GM20000 (cell line): ENCODE results near the gene ZBTB7B.

Experiments
- DNase-seq: peaks from one replicate; pipeline ENCODE4 v3.0.0; 2012; ENCODE audit warnings: low spot score
- CTCF ChIP-seq: IDR thresholded peaks from 2 replicates; pipeline ENCODE4 v1.5.1; 2012; ENCODE audit warnings: mild to moderate bottlenecking, control low read depth; ENCODE audit errors: extremely low read depth, missing control alignments

ZBTB7B gene

GRCh38 chr1:155052439-155053395 lies 50.1 kb downstream of the ZBTB7B start:
- TF ChIP-seq CTCF = peak; percentile 42
- peak; percentile 64 for DNase-seq

- DNase-seq = no peak
- TF ChIP-seq CTCF = no peak
These were observed 51.0 kb downstream of the ZBTB7B start for GRCh38 chr1:155053531-155054105.

GRCh38 chr1:155057104-155057503 lies 54.5 kb downstream of the ZBTB7B start:
- no peak for DNase-seq
- no peak for TF ChIP-seq CTCF

DNA sequence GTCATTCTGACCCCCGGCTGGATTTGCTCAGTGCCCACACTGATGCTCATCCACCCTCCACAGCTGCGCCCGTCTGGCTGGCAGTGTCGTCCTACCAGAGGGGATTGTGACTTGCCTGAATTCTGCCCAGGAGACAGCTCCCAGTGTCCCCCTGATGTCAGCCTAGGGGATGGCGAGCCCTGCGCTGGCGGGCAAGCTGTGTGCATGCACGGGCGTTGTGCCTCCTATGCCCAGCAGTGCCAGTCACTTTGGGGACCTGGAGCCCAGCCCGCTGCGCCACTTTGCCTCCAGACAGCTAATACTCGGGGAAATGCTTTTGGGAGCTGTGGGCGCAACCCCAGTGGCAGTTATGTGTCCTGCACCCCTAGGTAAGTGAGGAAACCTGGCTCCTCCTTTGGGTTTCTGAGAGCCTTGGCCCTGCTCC lies 55.2 kb downstream of the ZBTB7B start:
- DNase-seq = no peak
- no peak for TF ChIP-seq CTCF

DNA sequence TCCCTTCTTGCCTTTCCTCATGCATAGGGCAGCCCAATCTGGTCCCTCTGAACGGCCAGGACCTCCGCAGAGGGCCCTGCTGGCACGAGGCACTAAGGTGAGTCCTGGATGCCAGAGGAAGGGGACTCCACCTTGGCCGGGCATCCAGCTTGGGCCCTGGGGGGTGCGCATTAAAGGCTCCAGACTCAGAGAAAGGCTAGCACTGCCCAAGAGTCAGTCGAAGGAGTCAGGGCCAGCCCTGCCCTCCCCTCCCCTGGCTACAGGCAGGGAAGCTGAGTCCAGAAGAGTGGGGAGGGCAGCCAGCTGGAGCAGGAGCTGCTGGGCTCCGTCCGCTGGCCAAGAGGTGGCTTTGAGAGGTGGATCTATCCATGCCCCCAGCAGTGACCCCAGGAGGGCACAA lies 58.1 kb downstream of the ZBTB7B start:
- no peak for TF ChIP-seq CTCF
- DNase-seq = no peak

- TF ChIP-seq CTCF = peak; percentile 99
- DNase-seq = peak; percentile 92
These were observed 59.0 kb downstream of the ZBTB7B start for GRCh38 chr1:155061381-155062150.
